ENCODE measurements around the gene CREB5.
A peak's percentile ranks its signal among the peaks of the same experiment; 100 is the strongest.

The CREB5 gene

DNA sequence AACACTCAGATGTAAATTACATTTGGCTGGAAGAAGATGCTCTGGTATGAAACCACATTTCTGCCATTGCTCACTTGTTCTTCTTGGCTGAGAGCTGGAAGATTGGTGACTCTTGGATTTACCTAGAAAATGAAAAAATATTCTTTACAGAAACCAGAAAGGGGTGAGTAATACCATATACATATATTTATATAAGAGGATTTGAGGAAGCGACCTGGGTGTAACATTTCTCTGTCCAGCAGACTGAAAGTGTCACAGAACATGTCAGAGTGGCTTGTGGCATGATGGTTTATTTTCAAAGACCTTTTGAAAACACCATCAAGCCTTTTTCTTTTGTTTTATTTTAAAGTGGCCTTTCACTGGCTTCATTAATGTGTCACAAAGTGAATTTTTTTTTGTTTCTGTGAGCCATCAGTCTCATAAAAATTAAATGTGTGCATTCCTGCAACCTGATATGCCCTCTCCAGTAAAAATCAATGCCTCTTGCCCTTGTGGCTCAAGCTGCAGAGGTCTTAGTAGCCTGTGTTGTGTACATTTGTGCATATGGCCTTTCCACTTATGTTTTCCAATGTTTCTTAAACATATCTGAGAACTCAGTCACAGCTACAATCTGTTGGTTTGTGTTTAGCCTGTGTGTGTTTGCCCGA lies 23.5 kb downstream of the CREB5 start:
- DNase-seq (ENCODE audit: low read depth): no peak

DNA sequence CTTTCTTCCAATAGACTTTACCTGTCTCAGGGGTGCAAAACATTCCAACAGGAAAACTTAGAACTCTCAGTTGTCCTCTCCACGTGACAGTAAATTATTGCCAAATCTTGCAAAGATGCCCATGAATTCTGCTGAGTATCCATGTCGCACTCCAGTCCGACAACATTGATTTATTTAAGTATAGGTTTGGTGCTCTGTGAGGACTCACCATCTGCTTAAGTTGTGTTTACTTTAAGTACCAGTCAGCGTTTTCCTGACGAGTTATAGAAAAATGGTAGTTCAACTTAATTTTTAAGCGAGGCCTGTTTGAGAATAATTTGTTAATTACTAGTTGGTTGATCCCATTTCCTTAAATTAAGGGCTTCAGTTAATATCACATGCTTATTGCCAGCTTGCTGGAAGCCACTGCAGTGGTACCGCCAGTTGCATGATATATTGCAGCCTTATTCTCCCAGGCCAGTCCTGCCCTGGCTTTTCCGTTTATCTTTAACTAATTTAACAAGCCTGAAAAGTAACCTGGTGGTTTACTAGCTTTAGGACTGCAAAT lies 27.8 kb downstream of the CREB5 start:
- no peak for DNase-seq (ENCODE audit: low read depth)

DNA sequence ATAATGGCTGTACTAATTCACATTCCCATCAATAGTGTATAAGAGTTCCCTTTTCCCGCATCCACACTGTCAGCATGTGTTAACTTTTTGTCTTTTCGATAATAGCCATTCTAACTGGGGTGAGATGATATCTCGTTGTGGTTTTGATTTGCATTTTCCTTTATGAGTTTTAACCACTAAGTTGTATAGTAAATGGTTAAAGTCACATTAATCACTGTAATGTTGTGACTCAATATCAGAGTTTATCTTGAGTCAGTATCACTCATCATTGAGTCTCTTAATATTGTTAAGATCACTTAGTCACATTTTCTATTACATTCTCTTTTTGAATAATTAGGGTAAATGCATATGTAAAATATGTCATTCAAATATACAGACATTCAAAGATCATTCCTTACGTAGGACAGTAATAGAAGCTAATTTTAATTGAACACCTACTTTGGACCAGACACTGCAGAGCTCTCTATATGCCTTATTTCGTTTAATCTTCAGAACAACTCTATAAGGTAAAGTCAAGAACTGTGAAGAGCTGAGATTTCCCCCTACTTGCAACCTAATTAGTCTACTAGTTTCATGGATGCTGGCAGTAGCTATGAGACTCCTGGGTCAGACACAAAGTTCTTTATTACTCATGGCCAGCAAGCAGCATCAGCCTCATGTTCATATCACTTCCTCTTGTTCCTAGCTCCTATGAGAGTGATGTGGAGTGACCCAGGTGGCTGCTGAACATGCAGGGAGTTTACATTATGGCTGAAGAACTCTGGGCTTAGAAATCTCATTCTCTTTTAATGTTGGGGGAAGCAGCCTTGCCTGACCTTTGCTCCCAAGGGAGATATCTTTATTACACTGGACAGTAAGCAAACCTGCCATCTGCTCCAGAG lies 30.5 kb downstream of the CREB5 start:
- no peak for DNase-seq (ENCODE audit: low read depth)

DNA sequence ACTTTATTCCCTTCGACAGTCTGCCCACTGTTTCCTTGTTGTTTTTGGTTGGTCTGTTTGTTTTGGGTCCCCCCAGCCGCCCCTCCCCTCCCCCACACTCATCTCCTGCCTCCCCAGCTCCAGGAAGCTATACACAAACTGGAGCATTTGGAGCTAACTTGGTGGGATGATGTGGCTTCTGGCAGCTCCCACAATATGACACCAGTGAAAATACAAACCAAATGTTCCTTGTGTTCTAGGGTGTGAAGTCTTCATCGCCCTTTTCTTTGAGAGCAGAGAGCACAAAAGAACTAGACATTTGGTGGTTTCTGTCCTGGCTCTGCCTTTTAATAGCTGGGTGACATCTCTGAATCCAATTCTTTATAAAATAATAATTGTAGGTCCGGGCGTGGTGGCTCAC lies 33.8 kb downstream of the CREB5 start:
- no peak for DNase-seq (ENCODE audit: low read depth)

DNA sequence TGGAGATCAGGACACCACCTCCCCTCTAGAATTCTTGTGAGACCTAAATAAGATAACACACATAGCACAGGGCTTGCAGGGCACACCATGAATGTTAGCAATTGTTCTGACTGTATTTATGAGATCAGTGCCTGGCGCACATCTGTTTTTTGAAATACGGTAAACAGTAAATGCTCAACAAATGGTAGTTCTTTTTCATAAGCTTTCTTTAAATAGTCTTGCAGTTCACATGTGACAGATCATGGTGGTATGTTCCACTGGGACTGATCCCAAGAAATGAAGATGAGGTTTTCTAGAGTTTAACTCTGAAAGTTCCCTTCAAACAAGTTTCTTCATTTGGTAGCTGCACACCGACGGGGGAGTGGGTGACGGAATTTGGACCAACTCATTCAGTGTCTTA lies 34.8 kb downstream of the CREB5 start:
- no peak for DNase-seq (ENCODE audit: low read depth)

DNA sequence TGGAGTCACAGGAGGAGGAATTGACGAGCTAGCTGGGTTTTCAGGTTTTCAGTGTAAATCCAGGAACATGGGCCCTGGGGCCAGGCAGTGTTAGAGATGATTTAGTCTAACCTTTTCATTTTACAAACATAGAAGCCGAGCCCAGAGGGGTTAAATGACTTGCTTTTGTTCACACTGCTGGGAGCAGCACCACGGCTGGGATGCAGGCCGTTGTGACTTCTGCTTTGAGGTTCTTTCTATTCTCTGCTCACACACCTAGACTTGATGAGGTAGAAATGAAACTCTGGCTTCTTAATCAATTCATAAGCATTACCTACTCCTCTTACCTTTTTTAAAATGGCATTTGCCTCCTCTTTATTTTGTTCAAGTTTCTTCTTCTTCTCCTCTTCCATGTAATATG lies 36.4 kb downstream of the CREB5 start:
- DNase-seq (ENCODE audit: low read depth): no peak

DNA sequence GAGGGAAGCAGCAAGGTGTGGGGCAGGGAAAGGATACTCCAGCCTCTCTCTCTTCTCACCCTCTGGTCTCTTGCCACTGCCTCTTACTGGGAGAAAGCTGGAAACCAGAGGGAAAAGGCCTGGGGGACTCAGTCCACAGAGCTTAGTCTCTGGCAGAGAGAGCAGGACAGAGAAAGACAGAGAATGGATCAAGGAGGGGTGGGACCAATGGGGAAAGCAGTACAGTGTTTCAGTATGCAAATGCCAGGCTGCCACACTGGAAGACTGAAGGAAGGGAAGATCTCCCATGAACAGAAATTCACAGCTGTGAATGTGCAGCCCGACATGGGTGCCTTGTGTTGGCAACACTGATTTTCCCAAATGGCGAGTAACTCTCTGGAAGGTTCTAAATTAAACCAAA lies 40.4 kb downstream of the CREB5 start:
- no peak for DNase-seq (ENCODE audit: low read depth)

DNA sequence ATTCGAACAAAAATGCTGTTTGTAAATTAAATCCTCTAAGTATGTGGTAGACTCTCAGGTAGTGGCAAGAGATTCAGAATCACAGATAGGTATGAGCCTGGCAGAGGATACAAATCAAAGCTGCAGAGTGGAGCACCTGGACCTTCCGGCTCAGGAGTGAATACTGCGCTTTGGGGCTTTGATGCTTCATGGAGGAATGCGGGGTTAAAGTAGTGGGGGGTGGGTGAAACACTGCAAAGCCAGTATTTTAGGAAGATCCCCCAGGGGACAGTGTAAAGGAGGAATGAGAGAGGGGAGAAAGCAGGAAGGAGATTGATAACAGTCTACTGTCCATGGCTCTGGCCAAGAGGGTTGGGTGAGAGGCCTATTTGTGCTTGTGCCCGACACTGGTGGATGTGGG lies 43.2 kb downstream of the CREB5 start:
- no peak for DNase-seq (ENCODE audit: low read depth)

DNA sequence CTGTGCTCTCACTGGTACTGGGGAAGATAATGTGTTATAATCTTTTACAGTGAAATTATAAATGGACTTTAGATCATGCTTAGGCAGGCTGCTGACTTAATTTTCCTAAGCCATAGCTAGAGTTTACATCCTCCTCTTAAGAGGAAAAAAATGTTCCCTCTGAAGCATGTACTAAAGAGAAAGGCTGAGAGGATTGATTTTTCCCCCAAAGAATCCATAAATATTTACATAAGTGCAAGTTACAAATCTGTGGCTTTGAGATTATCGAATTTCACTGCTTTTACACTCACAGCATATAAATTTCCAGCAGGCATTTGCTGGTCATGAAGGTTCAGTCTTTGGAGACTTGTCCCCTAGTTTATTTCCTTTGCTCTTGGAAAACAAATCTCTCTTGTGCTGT lies 43.7 kb downstream of the CREB5 start:
- DNase-seq (ENCODE audit: low read depth): no peak

DNA sequence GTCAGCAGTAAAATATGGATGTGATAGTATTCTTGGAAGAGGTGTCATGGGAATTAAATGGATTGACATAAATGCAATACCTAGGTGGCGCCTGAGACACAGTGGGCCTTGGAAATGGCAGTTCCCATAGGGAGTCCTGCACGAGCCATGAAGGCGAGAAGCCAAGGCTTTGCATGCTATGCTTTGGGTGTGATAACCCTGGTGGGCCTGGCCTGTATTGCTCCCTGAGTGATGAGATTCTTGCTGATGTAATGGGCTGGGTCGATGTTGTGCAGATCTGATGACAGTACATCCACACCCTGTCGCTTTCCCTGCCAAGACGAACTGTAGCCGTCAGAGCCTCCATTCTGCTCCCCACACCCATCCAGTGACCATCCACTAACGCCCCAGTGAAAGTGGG lies 46.4 kb downstream of the CREB5 start:
- DNase-seq (ENCODE audit: low read depth): no peak

DNA sequence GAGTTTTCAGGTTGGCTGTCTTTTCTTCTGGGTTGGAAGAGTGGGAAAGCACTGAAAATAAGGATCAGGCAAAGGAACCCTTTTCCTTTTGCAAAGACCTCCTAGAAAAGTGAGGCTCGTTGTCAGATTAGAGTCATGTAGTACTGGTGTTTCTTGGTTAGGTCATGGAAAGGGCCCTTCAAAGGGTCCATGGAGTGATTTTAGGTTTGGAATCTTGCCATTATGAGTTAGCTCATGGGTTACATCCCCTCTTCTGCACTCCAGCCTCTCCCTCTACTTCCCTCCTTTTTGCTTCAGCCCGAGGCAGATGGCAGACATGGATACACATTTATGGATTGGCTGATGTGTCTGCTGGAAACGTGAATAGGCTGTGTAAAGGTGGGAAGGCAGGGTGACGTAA lies 47.0 kb downstream of the CREB5 start:
- no peak for DNase-seq (ENCODE audit: low read depth)

DNA sequence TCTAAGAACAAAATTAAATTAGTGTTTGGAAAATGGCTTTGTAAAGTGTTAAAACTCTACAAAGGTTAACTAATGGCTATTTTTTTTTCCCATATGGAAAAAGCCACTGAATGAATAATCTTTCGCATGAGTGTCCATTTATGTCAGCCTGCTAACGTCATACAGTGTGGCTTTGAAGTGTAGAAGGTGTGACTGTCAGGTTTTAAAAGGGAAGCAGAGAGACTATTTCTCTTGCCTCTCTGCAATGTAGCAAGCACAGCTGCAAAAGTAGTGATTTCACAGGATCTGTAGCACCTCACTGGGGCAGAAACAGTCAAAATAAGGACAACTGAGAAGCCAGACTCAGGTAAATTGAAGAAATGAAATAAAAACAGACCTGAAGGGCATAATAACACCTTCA lies 53.4 kb downstream of the CREB5 start:
- no peak for DNase-seq (ENCODE audit: low read depth)

DNA sequence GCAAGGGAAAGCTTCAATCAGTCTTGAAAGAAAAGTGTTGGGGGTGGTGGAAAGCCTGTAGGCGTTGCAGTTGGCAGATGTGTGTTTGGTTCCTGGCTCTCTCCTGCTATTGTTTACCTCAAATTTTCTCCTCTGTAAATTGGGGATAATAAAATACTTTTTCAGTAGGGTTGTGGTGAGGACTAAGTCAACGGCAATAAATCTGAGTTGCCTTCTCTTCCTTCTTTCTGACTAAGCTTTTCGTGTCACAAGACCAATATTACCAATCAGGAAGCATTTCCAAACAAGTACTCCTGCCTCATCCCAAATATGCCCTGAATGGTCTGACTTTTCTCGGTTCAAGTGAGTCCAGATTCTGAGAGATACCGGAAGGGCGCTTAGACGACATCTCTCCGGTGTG lies 54.0 kb downstream of the CREB5 start:
- DNase-seq (ENCODE audit: low read depth): no peak

DNA sequence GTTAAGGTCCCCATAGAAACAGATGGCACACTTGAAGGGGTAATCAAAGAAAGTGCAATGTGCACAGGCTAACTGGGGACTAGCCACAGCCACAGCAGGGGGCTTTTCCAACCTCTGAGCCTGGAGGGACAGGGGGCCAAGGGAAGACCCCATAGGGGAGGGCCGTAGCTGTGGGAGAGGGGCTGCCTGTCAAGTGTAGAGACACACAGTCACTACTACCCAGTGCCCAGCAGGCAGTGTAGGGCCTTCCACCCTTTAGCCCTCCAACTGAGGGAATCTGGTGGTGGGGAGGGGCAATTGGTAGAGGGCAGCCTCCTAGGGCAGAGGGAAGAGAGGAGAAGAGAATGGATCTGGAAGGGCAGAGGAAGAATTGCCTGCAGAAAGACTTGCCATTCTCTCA lies 54.6 kb downstream of the CREB5 start:
- no peak for DNase-seq (ENCODE audit: low read depth)

DNA sequence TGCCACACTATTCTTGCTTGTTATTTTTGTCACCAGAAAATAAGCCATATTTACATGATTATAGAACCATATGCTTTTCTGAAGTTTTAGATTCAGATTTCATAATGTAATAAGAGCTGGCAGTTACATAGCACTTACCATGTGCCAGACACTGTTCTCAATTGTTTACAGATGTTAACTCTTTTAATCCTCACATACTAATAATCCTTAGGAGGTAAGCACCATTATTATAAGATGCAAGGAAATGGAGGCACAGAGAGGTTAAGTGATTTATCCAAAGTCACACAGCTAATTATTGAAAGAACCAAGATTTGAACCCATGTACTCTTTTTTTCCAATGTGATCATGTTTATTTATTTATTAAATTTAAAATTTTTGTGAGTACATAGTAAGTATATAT lies 57.2 kb downstream of the CREB5 start:
- DNase-seq (ENCODE audit: low read depth): no peak

DNA sequence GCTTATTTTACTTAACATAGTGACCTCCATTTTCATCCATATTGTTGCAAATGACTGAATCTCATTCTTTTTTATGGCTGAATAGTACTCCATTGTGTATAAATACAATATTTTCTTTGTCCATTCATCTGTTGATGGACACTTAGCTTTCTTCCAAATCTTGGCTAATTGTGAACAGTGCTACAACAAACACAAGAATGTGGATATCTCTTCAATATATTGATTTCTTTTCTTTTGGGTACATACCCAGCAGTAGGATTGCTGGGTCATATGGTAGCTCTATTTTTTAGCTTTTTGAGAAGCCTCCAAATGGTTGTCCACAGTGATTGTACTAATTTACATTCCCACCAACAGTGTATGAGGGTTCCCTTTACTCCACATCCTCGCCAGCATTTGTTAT lies 58.0 kb downstream of the CREB5 start:
- no peak for DNase-seq (ENCODE audit: low read depth)

DNA sequence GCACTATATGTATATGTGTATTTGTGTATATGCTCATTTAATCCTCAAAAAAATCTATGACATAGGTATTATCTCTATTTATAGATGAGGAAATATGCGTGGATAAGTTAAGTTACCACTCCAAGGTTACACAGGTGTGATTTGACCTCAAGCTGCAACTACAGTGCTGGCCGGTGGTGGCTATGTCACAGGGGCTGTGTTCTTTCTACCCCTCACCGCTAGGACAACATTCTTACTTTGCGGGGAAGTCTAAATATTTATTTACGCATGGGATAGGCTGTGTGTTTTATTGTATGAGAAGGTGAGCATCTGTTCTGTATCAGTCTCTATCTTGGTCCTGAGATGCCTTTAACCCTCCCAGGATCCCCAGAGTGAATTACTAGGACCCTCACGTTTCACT lies 60.0 kb downstream of the CREB5 start:
- no peak for DNase-seq (ENCODE audit: low read depth)

DNA sequence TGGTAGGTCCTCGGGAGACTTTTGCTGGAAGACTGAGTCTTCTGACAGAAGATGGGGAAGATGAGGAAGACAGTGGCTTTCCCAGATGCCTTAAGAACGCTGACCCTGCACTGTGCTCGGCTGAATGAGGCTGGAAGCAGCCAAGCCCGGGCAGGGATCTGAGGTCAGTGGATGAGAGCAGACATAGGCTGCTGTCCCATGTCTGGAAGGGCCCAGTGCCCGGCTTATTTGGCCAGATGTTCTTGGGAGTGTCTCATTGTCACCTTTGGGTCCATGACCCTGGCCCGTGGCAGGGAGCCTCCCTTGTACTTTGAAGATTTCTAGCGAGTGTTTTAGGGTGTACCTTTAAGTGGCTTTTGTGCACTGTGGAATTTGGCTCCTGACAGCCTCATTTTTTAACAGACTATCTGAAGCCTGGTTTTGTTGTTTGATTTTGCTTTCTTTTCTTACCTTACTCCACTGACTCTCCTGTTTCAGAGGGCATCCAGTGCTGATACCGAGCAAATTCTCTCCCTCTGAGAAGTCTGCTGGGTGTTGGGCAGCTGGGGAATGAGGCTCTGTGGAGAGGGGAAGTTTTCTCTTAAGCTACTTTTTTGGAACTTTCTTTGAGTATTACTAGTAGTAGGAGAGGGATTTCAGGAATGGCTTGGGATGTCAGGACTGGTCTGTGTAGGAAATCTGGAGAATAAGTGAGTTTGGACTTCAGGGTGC lies 61.4 kb downstream of the CREB5 start:
- no peak for DNase-seq (ENCODE audit: low read depth)

DNA sequence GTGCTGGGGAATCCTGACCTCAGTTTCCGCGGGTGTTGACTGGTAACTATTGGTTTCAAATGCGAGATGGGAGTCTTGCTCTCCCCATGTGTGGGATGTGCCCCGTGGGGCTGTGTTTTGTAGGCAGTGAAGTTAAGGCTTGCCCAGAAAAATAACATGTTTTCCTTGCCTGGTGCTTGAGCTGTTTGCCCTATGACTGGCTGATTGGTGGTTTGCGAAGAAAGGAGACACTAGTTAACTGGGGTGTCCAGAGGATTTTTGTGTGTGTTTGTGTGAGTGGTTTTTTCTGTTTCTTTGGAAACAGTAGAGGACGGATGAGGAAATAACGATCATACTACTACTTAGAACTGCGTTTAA lies 61.9 kb downstream of the CREB5 start:
- DNase-seq (ENCODE audit: low read depth): peak; percentile 77

DNA sequence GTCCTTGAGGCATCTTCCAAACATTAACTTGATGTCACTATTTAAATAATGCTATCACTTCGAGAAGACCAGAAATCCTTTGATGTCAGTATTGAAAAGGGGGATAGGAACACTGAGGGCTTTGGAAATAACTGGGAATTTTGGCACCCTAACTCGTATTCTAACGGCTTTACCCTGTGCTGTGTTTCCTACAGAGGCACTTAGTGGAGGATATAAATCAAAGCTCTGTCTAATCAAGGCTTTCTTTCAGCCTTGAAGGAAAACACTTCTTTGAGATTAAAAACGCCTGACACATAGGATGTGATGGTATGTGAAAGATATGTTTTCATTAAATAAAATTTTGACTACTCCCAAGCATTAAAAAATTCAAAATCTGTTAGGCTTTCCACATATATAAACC lies 62.3 kb downstream of the CREB5 start:
- no peak for DNase-seq (ENCODE audit: low read depth)

DNA sequence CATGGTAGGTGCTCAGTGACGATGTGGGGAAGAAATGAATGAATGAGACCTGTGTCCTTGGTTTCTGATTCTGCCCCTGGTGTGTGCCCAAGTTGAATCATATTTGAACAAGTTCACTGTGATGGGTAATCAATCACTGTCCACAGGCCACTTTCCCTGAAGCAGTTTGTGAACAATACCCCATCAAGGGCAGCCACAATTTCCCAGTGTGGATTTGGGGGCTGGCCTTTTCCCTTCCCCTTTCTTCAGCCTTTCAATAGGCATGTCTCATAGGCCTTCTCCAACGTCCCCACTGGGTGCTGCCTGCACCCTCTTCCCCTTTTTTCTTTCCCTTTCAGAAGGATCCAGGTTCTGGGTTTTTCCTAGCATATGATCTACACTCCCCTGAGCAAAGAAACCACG lies 64.7 kb downstream of the CREB5 start:
- no peak for DNase-seq (ENCODE audit: low read depth)

DNA sequence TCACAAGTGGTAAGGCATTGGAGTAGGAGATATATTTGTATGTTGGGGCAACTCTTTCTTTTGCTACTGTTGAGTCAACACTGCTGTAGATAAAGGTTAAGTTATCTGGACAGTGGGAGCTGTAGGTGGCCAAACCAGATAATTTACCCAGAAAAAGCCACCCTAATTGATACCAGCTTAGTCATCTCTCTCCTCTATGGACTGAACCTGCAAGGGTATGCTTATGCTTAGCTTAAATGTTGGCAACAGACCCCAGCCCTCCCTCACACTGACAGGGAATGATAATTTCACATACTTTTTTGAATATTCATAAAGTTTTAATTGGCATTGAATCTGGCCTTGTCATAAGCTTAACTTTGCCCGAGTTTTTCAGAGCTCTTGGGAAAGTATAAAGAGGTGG lies 66.3 kb downstream of the CREB5 start:
- DNase-seq (ENCODE audit: low read depth): no peak

DNA sequence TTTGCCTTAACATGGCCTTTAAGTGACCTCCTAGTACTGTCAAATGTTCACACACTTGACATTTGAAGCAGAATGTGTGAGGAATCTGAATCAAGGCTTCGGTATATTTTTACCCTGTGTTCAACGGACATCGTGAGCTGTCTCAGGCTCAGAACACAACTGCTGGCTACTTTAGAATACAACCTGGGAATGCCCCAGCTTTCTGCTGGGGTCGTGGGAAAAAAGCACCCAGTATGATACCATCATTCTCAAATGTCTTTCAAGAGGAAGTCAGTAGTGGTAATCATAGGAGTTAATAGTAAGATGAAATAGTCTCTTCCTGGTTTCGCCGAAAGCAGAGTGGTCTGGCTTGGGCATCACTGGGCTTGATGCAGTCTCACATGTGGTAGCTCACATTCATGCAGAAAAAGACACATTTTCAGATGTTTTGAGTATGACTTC lies 67.2 kb downstream of the CREB5 start:
- no peak for DNase-seq (ENCODE audit: low read depth)
